ENCODE results near the gene LARGE1.

DNA sequence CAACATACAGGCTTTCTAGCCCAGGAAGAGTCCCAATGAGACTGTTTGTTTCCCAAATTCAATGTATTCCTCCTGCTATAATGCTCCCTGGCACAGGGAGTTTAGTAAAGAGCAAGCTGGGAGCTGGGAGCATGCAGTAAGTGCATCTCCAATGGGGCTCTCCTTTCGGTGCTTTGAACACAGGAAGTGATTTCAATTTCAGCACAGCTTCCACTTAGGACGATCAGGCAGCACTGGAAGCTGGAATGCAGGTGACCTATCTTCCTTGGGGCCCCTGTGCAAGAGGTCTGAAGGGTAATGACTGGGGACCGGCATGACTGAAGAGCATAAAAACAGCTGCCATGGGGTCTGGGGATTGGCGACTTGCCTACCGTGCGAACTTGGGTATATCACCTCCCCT is 76.0 kb downstream of the LARGE1 start:
- no peak for TF ChIP-seq POLR2A (IDR thresholded peaks at IDR 0.05)
- TF ChIP-seq, protein P1, sequence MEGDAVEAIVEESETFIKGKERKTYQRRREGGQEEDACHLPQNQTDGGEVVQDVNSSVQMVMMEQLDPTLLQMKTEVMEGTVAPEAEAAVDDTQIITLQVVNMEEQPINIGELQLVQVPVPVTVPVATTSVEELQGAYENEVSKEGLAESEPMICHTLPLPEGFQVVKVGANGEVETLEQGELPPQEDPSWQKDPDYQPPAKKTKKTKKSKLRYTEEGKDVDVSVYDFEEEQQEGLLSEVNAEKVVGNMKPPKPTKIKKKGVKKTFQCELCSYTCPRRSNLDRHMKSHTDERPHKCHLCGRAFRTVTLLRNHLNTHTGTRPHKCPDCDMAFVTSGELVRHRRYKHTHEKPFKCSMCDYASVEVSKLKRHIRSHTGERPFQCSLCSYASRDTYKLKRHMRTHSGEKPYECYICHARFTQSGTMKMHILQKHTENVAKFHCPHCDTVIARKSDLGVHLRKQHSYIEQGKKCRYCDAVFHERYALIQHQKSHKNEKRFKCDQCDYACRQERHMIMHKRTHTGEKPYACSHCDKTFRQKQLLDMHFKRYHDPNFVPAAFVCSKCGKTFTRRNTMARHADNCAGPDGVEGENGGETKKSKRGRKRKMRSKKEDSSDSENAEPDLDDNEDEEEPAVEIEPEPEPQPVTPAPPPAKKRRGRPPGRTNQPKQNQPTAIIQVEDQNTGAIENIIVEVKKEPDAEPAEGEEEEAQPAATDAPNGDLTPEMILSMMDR (IDR thresholded peaks at IDR 0.05) = no peak

Measured in Peyer's patch (tissue), 4 donors.